IPS-18a (cell line): ENCODE measurements around the gene GP1BB.
"Not testable (repeated sequence)": the region's sequence is repeated elsewhere in the genome, so short reads cannot be mapped to it uniquely, and the experiment has no call there.

Source experiments
- H3K27ac ChIP-seq: one replicate; pipeline ENCODE4 v1.5.1; 2013; ENCODE audit warnings: low read length
- H3K27me3 ChIP-seq: one replicate; pipeline ENCODE4 v1.6.1; 2013; ENCODE audit warnings: mild to moderate bottlenecking, low read length; ENCODE audit not compliant: control insufficient read depth, insufficient read depth
- H3K36me3 ChIP-seq: one replicate; pipeline ENCODE4 v1.6.1; 2013; ENCODE audit warnings: low read depth, low read length; ENCODE audit not compliant: control insufficient read depth
- H3K4me1 ChIP-seq: one replicate; pipeline ENCODE4 v1.6.1; 2013; ENCODE audit warnings: low read depth, low read length; ENCODE audit not compliant: control insufficient read depth
- H3K4me3 ChIP-seq: one replicate; pipeline ENCODE4 v1.5.1; 2013; ENCODE audit warnings: low read length
- H3K9ac ChIP-seq: one replicate; pipeline ENCODE4 v1.6.1; 2013; ENCODE audit warnings: mild to moderate bottlenecking, low read length, moderate library complexity
- H3K9me3 ChIP-seq: one replicate; pipeline ENCODE4 v1.6.1; 2013; ENCODE audit warnings: low read depth, low read length; ENCODE audit not compliant: control insufficient read depth

The GP1BB gene

GRCh38 chr22:19724927-19725661 lies 1.8 kb downstream of the GP1BB start:
- H3K27ac ChIP-seq, result no peak overlapping the region
- H3K9me3 ChIP-seq, result no peaks in the 10 kb centered on the region
- peaks cover 15% of the 10 kb centered on the region for H3K4me1 ChIP-seq
- no peak overlapping the region for H3K4me3 ChIP-seq
- H3K36me3 ChIP-seq, result no peaks in the 10 kb centered on the region
- peaks cover 100% of the 10 kb centered on the region for H3K27me3 ChIP-seq
- H3K9ac ChIP-seq, result no peak overlapping the region

- not testable (repeated sequence) for H3K9ac ChIP-seq, H3K27ac ChIP-seq, H3K9me3 ChIP-seq, H3K4me3 ChIP-seq, H3K36me3 ChIP-seq
- H3K27me3 ChIP-seq, result peaks cover 92% of the 10 kb centered on the region
- peaks cover 15% of the 10 kb centered on the region for H3K4me1 ChIP-seq
Observed at GRCh38 chr22:19726064-19726788, 2.9 kb downstream of the GP1BB start.

GRCh38 chr22:19727310-19728150 lies 4.2 kb downstream of the GP1BB start:
- Histone ChIP-seq H3K27me3 (peaks cover 79% of the 10 kb centered on the region), H3K4me3 (no peak overlapping the region), H3K36me3 (no peaks in the 10 kb centered on the region), H3K9me3 (no peaks in the 10 kb centered on the region), H3K4me1 (peaks cover 7% of the 10 kb centered on the region), H3K9ac (no peak overlapping the region), H3K27ac (no peak overlapping the region)

GRCh38 chr22:19728271-19728670 lies 4.9 kb downstream of the GP1BB start:
- Histone ChIP-seq H3K4me1 (no peaks in the 10 kb centered on the region), H3K36me3 (no peaks in the 10 kb centered on the region), H3K4me3 (no peak overlapping the region), H3K9me3 (no peaks in the 10 kb centered on the region), H3K27ac (no peak overlapping the region), H3K27me3 (peaks cover 71% of the 10 kb centered on the region), H3K9ac (no peak overlapping the region)

GRCh38 chr22:19728836-19729235 lies 5.5 kb downstream of the GP1BB start:
- H3K9me3 ChIP-seq, result no peaks in the 10 kb centered on the region
- H3K9ac ChIP-seq, result no peak overlapping the region
- H3K36me3 ChIP-seq, result no peaks in the 10 kb centered on the region
- peaks cover 66% of the 10 kb centered on the region for H3K27me3 ChIP-seq
- no peaks in the 10 kb centered on the region for H3K4me1 ChIP-seq
- no peak overlapping the region for H3K27ac ChIP-seq
- H3K4me3 ChIP-seq, result no peak overlapping the region

- Histone ChIP-seq H3K4me3 (no peak overlapping the region), H3K27me3 (peaks cover 59% of the 10 kb centered on the region), H3K9ac (no peak overlapping the region), H3K36me3 (no peaks in the 10 kb centered on the region), H3K9me3 (no peaks in the 10 kb centered on the region), H3K27ac (no peak overlapping the region), H3K4me1 (no peaks in the 10 kb centered on the region)
Observed at GRCh38 chr22:19729507-19729906, 6.2 kb downstream of the GP1BB start.

- H3K27ac ChIP-seq, result no peak overlapping the region
- H3K27me3 ChIP-seq, result peaks cover 52% of the 10 kb centered on the region
Observed at GRCh38 chr22:19730198-19730597, 6.9 kb downstream of the GP1BB start.

GRCh38 chr22:19730655-19731360 lies 7.5 kb downstream of the GP1BB start:
- H3K27ac ChIP-seq, result no peak overlapping the region
- no peaks in the 10 kb centered on the region for H3K36me3 ChIP-seq
- H3K9me3 ChIP-seq, result no peaks in the 10 kb centered on the region
- peaks cover 46% of the 10 kb centered on the region for H3K27me3 ChIP-seq
- H3K4me3 ChIP-seq, result peak overlapping the region; percentile 50
- no peaks in the 10 kb centered on the region for H3K4me1 ChIP-seq
- H3K9ac ChIP-seq, result no peak overlapping the region

More at GRCh38 chr22:19730198-19730597, 6.9 kb downstream of the GP1BB start:
- no peak overlapping the region for H3K9ac ChIP-seq
- H3K36me3 ChIP-seq, result no peaks in the 10 kb centered on the region
- no peaks in the 10 kb centered on the region for H3K4me1 ChIP-seq
- no peaks in the 10 kb centered on the region for H3K9me3 ChIP-seq
- no peak overlapping the region for H3K4me3 ChIP-seq

- no peak overlapping the region for H3K4me3 ChIP-seq
- peaks cover 39% of the 10 kb centered on the region for H3K27me3 ChIP-seq
- peaks cover 4% of the 10 kb centered on the region for H3K4me1 ChIP-seq
- no peaks in the 10 kb centered on the region for H3K9me3 ChIP-seq
- no peak overlapping the region for H3K9ac ChIP-seq
- no peaks in the 10 kb centered on the region for H3K36me3 ChIP-seq
- no peak overlapping the region for H3K27ac ChIP-seq
Observed at GRCh38 chr22:19731361-19732135, 8.2 kb downstream of the GP1BB start.

- Histone ChIP-seq H3K4me3 (no peak overlapping the region), H3K27me3 (peaks cover 29% of the 10 kb centered on the region), H3K36me3 (no peaks in the 10 kb centered on the region), H3K9ac (no peak overlapping the region), H3K4me1 (peaks cover 5% of the 10 kb centered on the region), H3K9me3 (no peaks in the 10 kb centered on the region), H3K27ac (no peak overlapping the region)
Observed at GRCh38 chr22:19732403-19733113, 9.2 kb downstream of the GP1BB start.
